IPS-15b (cell line): ENCODE data around the gene ACOT8.
"Not testable (repeated sequence)": the region's sequence is repeated elsewhere in the genome, so short reads cannot be mapped to it uniquely, and the experiment has no call there.

Source experiments
- H3K27me3 ChIP-seq: one replicate; pipeline ENCODE4 v1.6.1; 2013; ENCODE audit warnings: low read length; ENCODE audit not compliant: control insufficient read depth, insufficient read depth
- H3K36me3 ChIP-seq: one replicate; pipeline ENCODE4 v1.6.1; 2013; ENCODE audit warnings: low read length; ENCODE audit not compliant: control insufficient read depth, insufficient read depth
- H3K4me1 ChIP-seq: one replicate; pipeline ENCODE4 v1.6.1; 2013; ENCODE audit warnings: mild to moderate bottlenecking, low read length; ENCODE audit not compliant: control insufficient read depth, insufficient read depth
- H3K4me3 ChIP-seq: one replicate; pipeline ENCODE4 v1.5.1; 2013; ENCODE audit warnings: low read depth, low read length
- H3K9ac ChIP-seq: one replicate; pipeline ENCODE4 v1.6.1; 2013; ENCODE audit warnings: low read depth, mild to moderate bottlenecking, low read length
- H3K9me3 ChIP-seq: one replicate; pipeline ENCODE4 v1.6.1; 2013; ENCODE audit warnings: mild to moderate bottlenecking, low read length; ENCODE audit not compliant: control insufficient read depth, insufficient read depth

The ACOT8 gene

DNA sequence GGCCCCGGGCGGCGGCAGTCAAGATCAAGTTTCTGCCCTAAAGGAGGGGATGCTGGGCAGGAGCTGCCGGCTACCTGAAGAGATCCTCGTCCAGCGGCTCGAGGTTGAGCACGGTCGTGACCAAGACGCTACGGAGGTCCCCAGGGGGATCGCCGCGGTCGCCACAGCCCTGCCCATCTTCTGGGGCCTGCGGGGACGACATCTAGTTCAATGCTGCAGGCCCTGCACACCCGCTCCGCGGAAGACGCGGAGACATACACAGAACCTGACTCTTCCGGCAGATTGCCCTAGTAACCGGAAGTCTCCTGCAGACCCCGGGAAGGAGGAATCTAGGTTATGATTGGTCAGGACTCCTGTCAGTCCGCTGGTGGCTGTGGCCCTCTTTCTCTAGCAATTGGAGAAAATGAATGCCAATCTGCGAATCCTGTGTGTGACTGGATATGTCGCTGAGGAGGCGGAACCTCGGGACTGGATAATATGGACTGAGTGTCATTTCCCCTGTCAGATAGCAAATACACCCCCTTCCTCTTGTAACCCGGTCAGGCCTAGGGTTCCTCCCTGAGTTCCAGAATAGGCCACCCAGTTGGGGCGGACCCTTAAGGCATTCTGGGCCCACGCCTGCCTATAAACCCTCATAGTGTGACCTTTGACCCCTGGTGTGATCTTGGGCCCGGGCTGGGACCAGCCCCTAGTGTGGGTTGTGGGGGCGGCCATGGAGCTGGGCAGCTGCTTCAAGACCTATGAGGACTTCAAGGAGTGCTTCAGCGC lies at the start of gene ACOT8, which contains the start of gene ZSWIM3:
Gene ACOT8 (minus strand): TSS at position 279 of the 768 bp plus-strand sequence. CDS start 77 bp downstream, at position 202.
Gene ZSWIM3 (plus strand): TSS at position 501 of the 768 bp plus-strand sequence. CDS start 212 bp downstream, at position 713.
- no peaks in the 10 kb centered on the region for H3K27me3 ChIP-seq
- peak within 1 kb of the TSS; percentile 87 for H3K4me3 ChIP-seq
- peaks cover 29% of the 10 kb centered on the region for H3K4me1 ChIP-seq
- peak within 1 kb of the TSS; percentile 66 for H3K9ac ChIP-seq
- no peaks in the 10 kb centered on the region for H3K36me3 ChIP-seq
- no peaks in the 10 kb centered on the region for H3K9me3 ChIP-seq

DNA sequence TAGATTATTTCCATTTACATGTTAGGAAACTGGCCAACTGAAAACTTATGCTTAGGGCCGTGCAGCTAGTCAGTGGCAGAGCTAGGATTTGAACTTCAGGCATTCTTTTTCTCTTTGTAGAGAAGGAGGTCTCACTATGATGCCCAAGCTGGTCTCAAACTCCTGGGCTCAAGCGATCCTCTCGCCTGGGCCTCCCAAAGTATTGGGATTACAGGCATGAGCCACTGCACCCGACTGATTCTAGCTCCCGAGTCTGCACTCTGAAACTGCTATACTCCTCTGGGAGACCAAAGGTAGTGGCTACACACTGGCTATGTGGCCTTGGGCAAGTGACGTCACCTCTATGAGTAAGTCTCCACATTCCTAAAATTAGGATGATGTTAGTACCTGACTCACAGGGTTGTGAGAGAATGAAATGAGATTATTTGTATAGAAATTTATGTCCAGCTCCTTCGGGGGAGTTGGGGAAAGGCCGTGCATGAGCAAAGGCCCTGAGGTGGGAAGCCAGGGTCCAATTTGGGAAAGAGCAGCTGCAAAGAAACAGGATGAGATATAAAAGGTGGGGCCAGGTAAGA lies 48.4 kb upstream of the ACOT8 start:
- Histone ChIP-seq H3K4me3 (no peak overlapping the region), H3K27me3 (no peaks in the 10 kb centered on the region), H3K36me3 (peaks cover 33% of the 10 kb centered on the region), H3K4me1 (no peaks in the 10 kb centered on the region), H3K9ac (no peak overlapping the region), H3K9me3 (no peaks in the 10 kb centered on the region)

DNA sequence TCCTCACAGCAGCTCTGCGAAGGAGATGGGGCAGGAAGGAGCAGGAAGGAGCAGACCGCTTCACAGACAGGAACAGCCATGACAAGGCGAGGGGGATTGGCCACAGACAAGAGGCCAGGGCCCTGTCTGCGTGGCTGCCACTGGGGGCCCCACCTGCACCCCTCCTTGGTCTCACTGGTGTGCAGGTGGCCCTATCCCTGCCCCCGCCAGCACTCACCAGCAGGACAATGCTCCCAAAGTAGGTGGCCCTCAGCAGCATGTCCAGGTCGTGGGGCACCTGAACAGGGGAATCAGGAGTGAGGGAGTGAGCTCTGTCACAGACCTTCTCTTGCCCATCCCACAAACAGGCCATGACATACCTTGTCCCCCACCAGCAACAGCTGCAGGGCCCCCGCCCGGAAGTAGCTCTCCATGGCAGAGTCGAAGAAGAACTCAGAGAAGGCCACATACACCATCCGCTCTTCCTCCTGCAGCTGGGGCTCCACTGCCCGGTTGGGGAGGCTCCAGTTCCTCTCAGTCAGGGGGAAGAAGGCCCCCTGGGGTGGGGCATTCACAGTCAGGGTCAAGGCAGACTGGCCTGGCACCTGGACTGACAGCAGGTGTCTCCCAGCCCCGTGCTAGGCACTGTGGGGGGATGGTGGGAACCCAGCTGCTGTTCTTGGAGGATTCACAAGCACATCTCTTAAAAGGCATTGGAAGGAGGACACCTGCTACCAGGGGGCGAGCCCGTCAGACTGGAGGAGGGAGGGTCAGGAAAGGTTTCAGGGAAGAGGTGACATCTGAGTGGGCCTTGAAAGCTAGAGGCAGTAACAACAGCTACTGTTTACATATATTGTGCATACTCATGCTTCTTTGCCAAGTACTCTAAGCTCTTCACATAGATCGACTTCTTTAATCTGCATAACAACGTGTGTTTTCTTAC lies 47.7 kb upstream of the ACOT8 start:
- no peaks in the 10 kb centered on the region for H3K27me3 ChIP-seq
- no peaks in the 10 kb centered on the region for H3K9me3 ChIP-seq
- no peak overlapping the region for H3K4me3 ChIP-seq
- H3K36me3 ChIP-seq, result peaks cover 33% of the 10 kb centered on the region
- H3K9ac ChIP-seq, result no peak overlapping the region
- no peaks in the 10 kb centered on the region for H3K4me1 ChIP-seq

DNA sequence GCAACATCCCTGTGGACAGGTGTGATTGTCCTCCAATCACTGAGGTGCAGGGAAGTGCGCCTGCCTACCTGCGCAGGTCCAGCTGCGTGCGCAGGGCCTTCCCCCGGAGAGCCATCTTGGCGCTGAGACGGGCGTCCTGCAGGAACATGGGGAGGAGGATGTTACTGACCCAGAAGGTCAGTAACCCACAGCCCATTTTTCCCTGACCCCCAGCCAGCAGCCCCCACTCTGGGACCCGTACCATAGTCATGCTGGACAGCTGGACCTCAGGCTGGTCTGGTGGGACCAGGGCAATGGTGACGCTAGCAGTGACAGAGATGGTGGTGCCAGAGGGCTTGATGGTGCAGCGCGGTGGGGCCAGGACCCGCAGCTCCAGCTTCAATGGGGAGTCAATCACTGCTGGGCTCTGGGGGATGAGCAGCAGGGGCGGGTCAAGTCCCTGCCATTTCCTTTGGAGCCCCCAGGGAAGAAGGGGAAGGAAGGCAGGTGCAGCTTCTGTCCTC lies 45.1 kb upstream of the ACOT8 start:
- Histone ChIP-seq H3K27me3 (no peaks in the 10 kb centered on the region), H3K4me3 (no peak overlapping the region), H3K9me3 (no peaks in the 10 kb centered on the region), H3K4me1 (no peaks in the 10 kb centered on the region), H3K9ac (no peak overlapping the region), H3K36me3 (peaks cover 39% of the 10 kb centered on the region)

DNA sequence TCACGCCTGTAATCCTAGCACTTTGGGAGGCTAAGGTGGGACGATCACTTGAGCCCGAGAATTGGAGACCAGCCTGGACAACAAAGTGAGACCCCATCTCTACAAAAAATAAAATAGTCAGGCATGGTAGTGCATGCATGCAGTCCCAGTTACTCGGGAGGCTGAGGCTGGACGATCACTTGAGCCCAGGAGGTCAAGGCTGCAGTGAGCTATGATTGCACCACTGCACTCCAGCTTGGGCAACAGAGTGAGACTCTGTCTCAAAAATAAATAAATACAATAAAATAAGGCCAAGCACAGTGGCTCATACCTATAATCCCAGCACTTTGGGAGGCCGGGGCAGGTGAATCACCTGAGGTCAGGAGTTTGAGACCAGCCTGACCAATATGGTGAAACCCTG lies 44.1 kb upstream of the ACOT8 start:
- peaks cover 37% of the 10 kb centered on the region for H3K36me3 ChIP-seq
- H3K4me1 ChIP-seq, result not testable (repeated sequence)

DNA sequence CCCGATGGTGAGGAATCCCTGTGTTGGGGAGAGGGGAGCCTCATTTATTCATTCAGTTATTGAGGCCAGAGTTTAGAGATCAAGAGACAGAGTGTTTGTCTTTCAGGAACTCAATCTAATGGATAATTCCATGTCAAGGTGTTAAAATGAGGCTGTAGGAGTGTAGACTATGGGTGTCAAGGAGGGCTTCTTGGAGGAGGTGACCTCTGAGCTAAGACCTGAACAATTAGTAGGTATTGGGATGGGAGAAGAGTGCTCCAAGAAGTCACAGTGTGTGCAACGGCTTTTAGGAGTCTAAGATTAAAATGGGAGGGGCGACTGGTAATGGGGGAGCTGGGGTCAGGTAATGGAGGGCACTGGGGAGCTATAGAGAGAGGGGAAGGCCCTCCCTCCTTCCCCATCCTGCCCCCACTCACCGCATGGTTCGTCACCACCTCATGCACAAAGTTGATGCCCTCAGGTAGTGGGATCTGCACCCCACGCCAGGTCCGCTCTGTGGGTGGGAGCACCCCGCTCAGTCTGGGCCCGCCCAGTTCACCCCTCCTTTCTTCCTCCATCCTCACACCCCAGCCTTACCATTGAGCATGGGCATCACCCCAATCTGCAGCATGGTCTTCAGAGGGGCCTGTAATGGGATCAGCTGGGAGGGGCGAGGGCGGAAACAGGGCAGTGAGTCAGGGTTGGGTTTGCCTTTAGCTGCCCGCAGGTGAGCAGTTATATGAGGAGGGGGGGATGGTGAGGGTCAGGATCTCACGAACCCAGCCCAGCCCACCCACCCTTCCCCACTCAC lies 42.0 kb upstream of the ACOT8 start:
- Histone ChIP-seq H3K27me3 (no peaks in the 10 kb centered on the region), H3K4me3 (no peak overlapping the region), H3K9me3 (no peaks in the 10 kb centered on the region), H3K36me3 (peaks cover 37% of the 10 kb centered on the region), H3K4me1 (no peaks in the 10 kb centered on the region), H3K9ac (no peak overlapping the region)

More for the DNA sequence above, 44.1 kb upstream of the ACOT8 start:
- H3K9me3 ChIP-seq, H3K27me3 ChIP-seq, H3K4me3 ChIP-seq, H3K9ac ChIP-seq: not testable (repeated sequence)

DNA sequence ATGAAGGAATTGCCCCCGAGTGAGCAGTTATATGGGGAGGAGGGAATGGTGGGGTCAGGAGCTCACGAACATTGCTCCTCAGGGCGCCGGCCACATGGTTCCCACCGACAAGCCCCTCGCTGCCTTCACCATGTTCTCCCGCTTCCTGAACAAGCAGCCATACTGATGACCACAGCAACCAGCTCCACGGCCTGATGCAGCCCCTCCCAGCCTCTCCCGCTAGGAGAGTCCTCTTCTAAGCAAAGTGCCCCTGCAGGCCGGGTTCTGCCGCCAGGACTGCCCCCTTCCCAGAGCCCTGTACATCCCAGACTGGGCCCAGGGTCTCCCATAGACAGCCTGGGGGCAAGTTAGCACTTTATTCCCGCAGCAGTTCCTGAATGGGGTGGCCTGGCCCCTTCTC lies 41.1 kb upstream of the ACOT8 start:
- Histone ChIP-seq H3K36me3 (peaks cover 41% of the 10 kb centered on the region), H3K9ac (no peak overlapping the region), H3K9me3 (no peaks in the 10 kb centered on the region), H3K4me1 (no peaks in the 10 kb centered on the region), H3K27me3 (no peaks in the 10 kb centered on the region), H3K4me3 (no peak overlapping the region)

DNA sequence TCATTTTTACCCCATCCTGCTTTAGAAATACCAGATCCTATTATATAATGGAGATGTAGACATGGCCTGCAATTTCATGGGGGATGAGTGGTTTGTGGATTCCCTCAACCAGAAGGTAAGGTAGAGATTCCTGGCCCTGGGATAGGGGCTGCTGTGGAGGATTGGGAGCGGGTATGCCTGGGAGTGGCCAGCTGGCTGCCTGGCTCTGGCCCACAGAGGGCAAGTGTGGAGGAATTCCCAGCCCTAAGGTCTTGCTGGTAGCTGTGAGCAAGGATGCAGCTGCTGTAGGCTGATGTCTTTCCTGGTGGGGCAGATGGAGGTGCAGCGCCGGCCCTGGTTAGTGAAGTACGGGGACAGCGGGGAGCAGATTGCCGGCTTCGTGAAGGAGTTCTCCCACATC lies 40.5 kb upstream of the ACOT8 start:
- no peak overlapping the region for H3K9ac ChIP-seq
- no peak overlapping the region for H3K4me3 ChIP-seq
- no peaks in the 10 kb centered on the region for H3K4me1 ChIP-seq
- no peaks in the 10 kb centered on the region for H3K27me3 ChIP-seq
- H3K9me3 ChIP-seq, result no peaks in the 10 kb centered on the region
- peaks cover 43% of the 10 kb centered on the region for H3K36me3 ChIP-seq

DNA sequence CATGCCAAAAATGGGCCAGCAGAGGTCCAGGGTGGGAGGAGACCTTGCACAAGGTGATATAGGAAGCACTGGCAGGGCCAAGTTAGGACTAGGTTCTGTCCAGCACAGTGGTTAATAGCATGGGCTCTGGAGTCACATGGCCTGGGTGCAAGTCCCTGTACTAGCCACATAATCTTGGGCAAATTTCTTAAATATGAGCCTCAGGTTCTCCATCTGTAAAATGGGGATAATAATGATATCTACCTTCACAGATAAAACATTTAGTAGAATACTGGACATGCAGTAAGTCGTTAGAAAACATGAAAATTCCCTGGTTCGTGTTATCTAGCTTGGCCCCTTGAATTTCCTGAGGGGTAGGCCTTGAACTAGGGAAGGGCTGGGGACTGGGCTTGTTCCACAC lies 40.1 kb upstream of the ACOT8 start:
- Histone ChIP-seq H3K4me1 (no peaks in the 10 kb centered on the region), H3K27me3 (no peaks in the 10 kb centered on the region), H3K4me3 (no peak overlapping the region), H3K36me3 (peaks cover 46% of the 10 kb centered on the region), H3K9me3 (no peaks in the 10 kb centered on the region), H3K9ac (no peak overlapping the region)

DNA sequence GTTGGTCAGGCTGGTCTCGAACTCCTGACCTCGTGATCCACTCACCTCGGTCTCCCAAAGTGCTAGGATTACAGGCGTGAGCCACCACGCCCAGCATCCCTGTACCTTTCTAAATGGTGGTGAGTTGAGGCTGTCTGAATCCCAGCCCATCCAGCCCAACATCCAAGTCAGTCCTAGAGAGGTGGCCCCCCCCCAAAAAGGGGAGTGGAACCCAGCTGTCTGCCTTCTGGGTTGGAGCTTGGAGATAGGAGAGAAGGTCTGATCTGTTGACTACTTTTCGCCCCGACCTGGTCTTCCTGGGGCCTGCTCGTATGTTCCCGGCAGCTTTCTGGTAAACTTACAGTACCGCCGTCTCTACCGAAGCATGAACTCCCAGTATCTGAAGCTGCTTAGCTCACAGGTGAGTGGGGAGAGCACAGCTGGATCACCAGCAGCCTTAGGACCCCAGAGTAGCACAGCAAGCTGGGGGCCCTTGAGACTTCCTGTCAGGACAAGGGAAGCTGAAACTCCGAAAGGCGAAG lies 39.5 kb upstream of the ACOT8 start:
- Histone ChIP-seq H3K27me3 (no peaks in the 10 kb centered on the region), H3K9me3 (no peaks in the 10 kb centered on the region), H3K36me3 (peaks cover 41% of the 10 kb centered on the region), H3K4me1 (no peaks in the 10 kb centered on the region), H3K9ac (no peak overlapping the region), H3K4me3 (no peak overlapping the region)

DNA sequence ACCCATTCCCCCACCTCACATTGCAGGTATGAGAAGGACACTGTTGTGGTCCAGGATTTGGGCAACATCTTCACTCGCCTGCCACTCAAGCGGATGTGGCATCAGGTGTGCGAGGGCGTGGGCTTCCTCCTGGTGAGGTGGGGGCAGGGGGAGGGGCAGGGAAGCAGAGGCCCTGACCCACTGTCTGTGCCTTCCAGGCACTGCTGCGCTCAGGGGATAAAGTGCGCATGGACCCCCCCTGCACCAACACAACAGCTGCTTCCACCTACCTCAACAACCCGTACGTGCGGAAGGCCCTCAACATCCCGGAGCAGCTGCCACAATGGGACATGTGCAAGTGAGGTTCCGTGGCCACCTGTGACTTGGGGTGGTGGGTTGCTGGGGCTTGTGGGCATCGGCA lies 37.6 kb upstream of the ACOT8 start:
- Histone ChIP-seq H3K9ac (no peak overlapping the region), H3K27me3 (no peaks in the 10 kb centered on the region), H3K4me3 (no peak overlapping the region), H3K9me3 (no peaks in the 10 kb centered on the region), H3K4me1 (no peaks in the 10 kb centered on the region), H3K36me3 (peaks cover 41% of the 10 kb centered on the region)
